CD14-positive monocyte (primary cell): ENCODE measurements around the gene CDC123. TPM values are rescaled to one million over a fixed set of nuclear protein-coding genes. Genes with fewer than 3 reads are reported as not detected.

Source experiments
- DNase-seq, 3 donors: peaks; one replicate each; pipeline ENCODE4 v3.0.0-alpha.2; 2011 to 2022
- H2AFZ ChIP-seq: 2 replicates; pipeline ENCODE4 v1.6.0; 2012; ENCODE audit warnings: mild to moderate bottlenecking, low read depth, low read length, inconsistent platforms; ENCODE audit not compliant: insufficient read depth, poor library complexity, severe bottlenecking
- H3K27ac ChIP-seq, 2 donors: 1 replicate in 1 of 2; 2 replicates in 1 of 2; pipeline ENCODE4 v1.5.1; 2012 to 2013; ENCODE audit warnings: low read length in 2 of 2, control low read depth in 1 of 2, inconsistent platforms in 1 of 2, low read depth in 1 of 2, mild to moderate bottlenecking in 1 of 2
- H3K27me3 ChIP-seq, 2 donors: one replicate each; pipeline versions ENCODE4 v1.6.0 to v1.6.1; 2011 to 2013; ENCODE audit warnings: low read length in 2 of 2; ENCODE audit not compliant: control insufficient read depth in 2 of 2, insufficient read depth in 2 of 2
- H3K36me3 ChIP-seq, 2 donors: replicated peaks in 1 of 2; 1 replicate in 1 of 2; 2 replicates in 1 of 2; pipeline versions ENCODE4 v1.5.1 to v1.6.1; 2012 to 2013; ENCODE audit warnings: low read length in 2 of 2, control low read depth in 1 of 2, inconsistent platforms in 1 of 2, mild to moderate bottlenecking in 1 of 2; ENCODE audit not compliant: insufficient read depth in 2 of 2, control insufficient read depth in 1 of 2
- H3K4me1 ChIP-seq, 2 donors: 1 replicate in 1 of 2; 2 replicates in 1 of 2; pipeline versions ENCODE4 v1.5.1 to v1.6.1; 2012 to 2013; ENCODE audit warnings: low read length in 2 of 2, control low read depth in 1 of 2, inconsistent platforms in 1 of 2, mild to moderate bottlenecking in 1 of 2, moderate library complexity in 1 of 2; ENCODE audit not compliant: insufficient read depth in 2 of 2, control insufficient read depth in 1 of 2
- H3K4me2 ChIP-seq: replicated peaks from 2 replicates; pipeline ENCODE3; 2012; ENCODE audit warnings: low read length, moderate library complexity, mild to moderate bottlenecking; ENCODE audit not compliant: poor library complexity, severe bottlenecking; ENCODE audit errors: extremely low read depth
- H3K4me3 ChIP-seq, 3 experiments: fragments of 200-600 bp in 1 of 3; sonication (generic) in 1 of 3; replicated peaks in 1 of 3; 1 replicate in 2 of 3; 2 replicates in 1 of 3; pipeline ENCODE4 v1.5.1; 2011 to 2013; ENCODE audit warnings: low read length in 3 of 3, mild to moderate bottlenecking in 3 of 3, control low read depth in 2 of 3, low read depth in 2 of 3, inconsistent platforms in 1 of 3, moderate library complexity in 1 of 3
- H3K79me2 ChIP-seq: 2 replicates; pipeline ENCODE4 v1.6.0; 2012; ENCODE audit warnings: mild to moderate bottlenecking, control low read depth, inconsistent platforms, low read length, moderate library complexity; ENCODE audit not compliant: insufficient read depth
- H3K9ac ChIP-seq: 2 replicates; pipeline ENCODE4 v1.6.0; 2017; ENCODE audit warnings: low read length, mild to moderate bottlenecking; ENCODE audit not compliant: insufficient read depth, poor library complexity, severe bottlenecking
- H3K9me3 ChIP-seq, 2 donors: replicated peaks in 1 of 2; 1 replicate in 1 of 2; 2 replicates in 1 of 2; pipeline versions ENCODE4 v1.5.1 to v1.6.1; 2012 to 2013; ENCODE audit warnings: low read length in 2 of 2, control low read depth in 1 of 2; ENCODE audit not compliant: control insufficient read depth in 1 of 2, insufficient read depth in 1 of 2
- H4K20me1 ChIP-seq: 2 replicates; pipeline ENCODE4 v1.6.0; 2012; ENCODE audit warnings: mild to moderate bottlenecking, low read length, control low read depth, moderate library complexity; ENCODE audit not compliant: insufficient read depth
- H3K27ac Mint-ChIP-seq, 7 donors: one replicate each; pipeline ENCODE4 v1.8.0; 2020; ENCODE audit warnings: mild to moderate bottlenecking in 7 of 7, mixed read lengths in 7 of 7, moderate library complexity in 6 of 7, inconsistent platforms in 2 of 7
- H3K27me3 Mint-ChIP-seq, 3 donors: one replicate each; pipeline ENCODE4 v1.8.0; 2021 to 2022; ENCODE audit warnings: low read depth in 3 of 3, mild to moderate bottlenecking in 3 of 3, mixed read lengths in 3 of 3, moderate library complexity in 3 of 3, inconsistent platforms in 1 of 3
- H3K36me3 Mint-ChIP-seq, 2 donors: one replicate each; pipeline ENCODE4 v1.8.0; 2020; ENCODE audit warnings: mixed read lengths in 2 of 2, inconsistent platforms in 1 of 2, mild to moderate bottlenecking in 1 of 2
- H3K4me1 Mint-ChIP-seq: one replicate; pipeline ENCODE4 v1.8.0; 2020; ENCODE audit warnings: mild to moderate bottlenecking, mixed read lengths
- H3K4me3 Mint-ChIP-seq, 2 donors: one replicate each; pipeline ENCODE4 v1.8.0; 2020; ENCODE audit warnings: mild to moderate bottlenecking in 2 of 2, mixed read lengths in 2 of 2, moderate library complexity in 1 of 2
- H3K9me3 Mint-ChIP-seq, 7 donors: one replicate each; pipeline ENCODE4 v1.8.0; 2020 to 2022; ENCODE audit warnings: mixed read lengths in 7 of 7, mild to moderate bottlenecking in 6 of 7, moderate library complexity in 6 of 7, inconsistent platforms in 2 of 7
- CTCF ChIP-seq: fragments of 200-600 bp; IDR thresholded peaks from one replicate; pipeline ENCODE4 v1.8.0; 2022; ENCODE audit warnings: antibody characterized with exemption, mild to moderate bottlenecking
- WGBS: methylation state at CpG from one replicate; pipeline ENCODE4 v1.1.5; 2013; ENCODE audit warnings: missing lambda C conversion rate; ENCODE audit not compliant: insufficient coverage; 5-methylcytosine and 5-hydroxymethylcytosine counted together
- intact Hi-C, 2 donors: fragments of 100-400 bp; cut with micrococcal nuclease; formaldehyde crosslinking; loops; one replicate each; pipeline versions ENCODE4 v1.15.0 to v1.15.1; 2023
- polyA plus RNA-seq, 3 donors: library from polyadenylated mRNA; depleted of rRNA in 1 of 3; unstranded in 2 of 3; stranded (reverse) in 1 of 3; fragments of 300-500 nt in 2 of 3; fragments of >200 nt in 1 of 3; fragmentation: Illumina TruSeq in 2 of 3; gene quantifications; 1 replicate in 2 of 3; 2 replicates in 1 of 3; pipeline ENCODE4 v1.2.3, GENCODE V29; 2012 to 2021

The CDC123 gene
- polyA plus RNA-seq, 3 donors: 38.2 to 78.7 (median 76.0) TPM

- Mint-ChIP-seq H3K36me3 (peaks cover 50 to 70% of the 10 kb centered on the region in 2 donors), H3K27me3 (peaks cover 0 to 12% (median 2%) of the 10 kb centered on the region in 3 donors), H3K4me3 (no peak overlapping the region), H3K9me3 (no peaks in the 10 kb centered on the region), H3K27ac (peak overlapping the region in 1 of 7 donors; percentile 60), H3K4me1 (peaks cover 43% of the 10 kb centered on the region)
- intact Hi-C loops: no loop called here
- no peak for DNase-seq
- Histone ChIP-seq H3K9me3 (no peaks in the 10 kb centered on the region), H3K79me2 (no peaks in the 10 kb centered on the region), H3K9ac (no peak overlapping the region), H3K4me3 (no peak overlapping the region), H4K20me1 (peaks cover 32% of the 10 kb centered on the region), H3K27me3 (no peaks in the 10 kb centered on the region), H3K4me2 (no peak overlapping the region), H3K4me1 (peaks cover 28 to 31% of the 10 kb centered on the region in 2 donors), H3K36me3 (peaks cover 29 to 54% of the 10 kb centered on the region in 2 donors), H3K27ac (no peak overlapping the region), H2AFZ (no peak overlapping the region)
- 61% methylated on average over 4 of the region's 9 CpGs for WGBS
- TF ChIP-seq CTCF: no peak
Measured at GRCh38 chr10:12180221-12180974, 15.6 kb upstream of the CDC123 start.

- 8% methylated on average over 8 of the region's 13 CpGs for WGBS
Measured at GRCh38 chr10:12181065-12181775, 14.8 kb upstream of the CDC123 start.

More at GRCh38 chr10:12181065-12181775, 14.8 kb upstream of the CDC123 start:
- H4K20me1 ChIP-seq: peaks cover 32% of the 10 kb centered on the region
- peaks cover 0 to 12% (median 2%) of the 10 kb centered on the region in 3 donors for H3K27me3 Mint-ChIP-seq
- H3K4me1 Mint-ChIP-seq: peaks cover 44% of the 10 kb centered on the region
- H2AFZ ChIP-seq: no peak overlapping the region
- H3K4me1 ChIP-seq: peaks cover 28 to 31% of the 10 kb centered on the region in 2 donors
- H3K4me2 ChIP-seq: no peak overlapping the region
- no peak overlapping the region for H3K9ac ChIP-seq
- peak; percentile 73 to 97 (median 76) for DNase-seq
- H3K9me3 Mint-ChIP-seq: no peaks in the 10 kb centered on the region
- peaks cover 55 to 71% of the 10 kb centered on the region in 2 donors for H3K36me3 Mint-ChIP-seq
- H3K27ac Mint-ChIP-seq: peak overlapping the region in 6 of 7 donors; percentile 1 to 78 (median 36)
- no peak overlapping the region for H3K27ac ChIP-seq
- intact Hi-C loops: no loop called here
- H3K4me3 ChIP-seq: no peak overlapping the region
- no peak for TF ChIP-seq CTCF
- no peaks in the 10 kb centered on the region for H3K27me3 ChIP-seq
- no peaks in the 10 kb centered on the region for H3K9me3 ChIP-seq
- no peaks in the 10 kb centered on the region for H3K79me2 ChIP-seq
- H3K36me3 ChIP-seq: peaks cover 29 to 57% of the 10 kb centered on the region in 2 donors
- H3K4me3 Mint-ChIP-seq: peak overlapping the region in 1 of 2 donors; percentile 57
